Natural killer cell (primary cell): ENCODE measurements around the gene PRKN. TPM values are rescaled to one million over a fixed set of nuclear protein-coding genes. Genes with fewer than 3 reads are reported as not detected.

ENCODE experiments used
- ATAC-seq, 3 donors: fragments of 150-1000 bp in 2 of 3; fragments of 200-7000 bp in 1 of 3; cut with Tn5 transposase; 1 replicate in 1 of 3; 2 replicates in 2 of 3; pipeline ENCODE4 v1.10.0; 2021; ENCODE audit warnings: mild to moderate bottlenecking in 2 of 3, moderate library complexity in 2 of 3
- DNase-seq, 2 donors: peaks; one replicate each; pipeline versions ENCODE4 v3.0.0 to v3.0.0-alpha.2; 2013 to 2021; ENCODE audit warnings: mixed read lengths in 1 of 2
- H3K27ac ChIP-seq: one replicate; pipeline ENCODE4 v1.5.1; 2013; ENCODE audit warnings: mild to moderate bottlenecking, low read length
- H3K27me3 ChIP-seq: one replicate; pipeline ENCODE4 v1.6.1; 2013; ENCODE audit warnings: low read length; ENCODE audit not compliant: control insufficient read depth, insufficient read depth
- H3K36me3 ChIP-seq: one replicate; pipeline ENCODE4 v1.6.1; 2013; ENCODE audit warnings: low read length; ENCODE audit not compliant: control insufficient read depth, insufficient read depth
- H3K4me1 ChIP-seq: one replicate; pipeline ENCODE4 v1.6.1; 2013; ENCODE audit warnings: low read length; ENCODE audit not compliant: control insufficient read depth, insufficient read depth
- H3K4me3 ChIP-seq: one replicate; pipeline ENCODE4 v1.5.1; 2013; ENCODE audit warnings: low read length
- H3K9me3 ChIP-seq: one replicate; pipeline ENCODE4 v1.6.1; 2013; ENCODE audit warnings: low read length; ENCODE audit not compliant: control insufficient read depth, insufficient read depth
- H3K27ac Mint-ChIP-seq, 2 donors: one replicate each; pipeline ENCODE4 v1.8.0; 2022; ENCODE audit warnings: mild to moderate bottlenecking in 2 of 2, mixed read lengths in 2 of 2, moderate library complexity in 1 of 2
- H3K27me3 Mint-ChIP-seq, 2 donors: one replicate each; pipeline ENCODE4 v1.8.0; 2022; ENCODE audit warnings: low read depth in 2 of 2, mixed read lengths in 2 of 2
- H3K36me3 Mint-ChIP-seq: one replicate; pipeline ENCODE4 v1.8.0; 2022; ENCODE audit warnings: mixed read lengths
- H3K4me1 Mint-ChIP-seq, 2 donors: one replicate each; pipeline ENCODE4 v1.8.0; 2022; ENCODE audit warnings: mixed read lengths in 2 of 2
- H3K4me3 Mint-ChIP-seq: one replicate; pipeline ENCODE4 v1.8.0; 2022; ENCODE audit warnings: mild to moderate bottlenecking, moderate library complexity, mixed read lengths
- H3K9me3 Mint-ChIP-seq, 2 donors: one replicate each; pipeline ENCODE4 v1.8.0; 2022; ENCODE audit warnings: mixed read lengths in 2 of 2
- WGBS: methylation state at CpG from one replicate; pipeline ENCODE4 v1.1.7; 2013; ENCODE audit warnings: missing lambda C conversion rate; ENCODE audit not compliant: insufficient coverage; 5-methylcytosine and 5-hydroxymethylcytosine counted together
- intact Hi-C: fragments of 100-400 bp; cut with micrococcal nuclease; formaldehyde crosslinking; loops from one replicate; pipeline ENCODE4 v1.14.2; 2022
- total RNA-seq, 4 donors: library from RNA; stranded (reverse); fragments of 120-200 nt in 1 of 4; gene quantifications; one replicate each; pipeline versions ENCODE4 v1.2.3 to v1.2.4, GENCODE V29; 2013 to 2022
- TF ChIP-seq, protein P1 (sequence below): fragments of 200-600 bp; IDR thresholded peaks from one replicate; pipeline ENCODE4 v1.8.0; 2022; ENCODE audit warnings: antibody characterized with exemption

PRKN gene
- total RNA-seq, 3 donors from 2014 or later (not counting 1 experiment from before 2014, with no cell fraction given) = 1.4 to 1.9 (median 1.9) TPM

GRCh38 chr6:162337412-162337811, 390.2 kb downstream of the PRKN start:
- Histone ChIP-seq H3K4me1 (no peaks in the 10 kb centered on the region), H3K4me3 (no peak overlapping the region), H3K9me3 (peaks cover 8% of the 10 kb centered on the region), H3K36me3 (no peaks in the 10 kb centered on the region), H3K27me3 (no peaks in the 10 kb centered on the region), H3K27ac (no peak overlapping the region)
- H3K4me1 Mint-ChIP-seq = no peaks in the 10 kb centered on the region
- no peaks in the 10 kb centered on the region for H3K36me3 Mint-ChIP-seq
- H3K9me3 Mint-ChIP-seq = peaks cover 14 to 18% of the 10 kb centered on the region in 2 donors
- no peaks in the 10 kb centered on the region for H3K27me3 Mint-ChIP-seq
- WGBS = 87% methylated on average over 6 of the region's 6 CpGs
- ATAC-seq (no peak), DNase-seq (no peak)
- H3K4me3 Mint-ChIP-seq = no peak overlapping the region
- TF ChIP-seq, protein P1, sequence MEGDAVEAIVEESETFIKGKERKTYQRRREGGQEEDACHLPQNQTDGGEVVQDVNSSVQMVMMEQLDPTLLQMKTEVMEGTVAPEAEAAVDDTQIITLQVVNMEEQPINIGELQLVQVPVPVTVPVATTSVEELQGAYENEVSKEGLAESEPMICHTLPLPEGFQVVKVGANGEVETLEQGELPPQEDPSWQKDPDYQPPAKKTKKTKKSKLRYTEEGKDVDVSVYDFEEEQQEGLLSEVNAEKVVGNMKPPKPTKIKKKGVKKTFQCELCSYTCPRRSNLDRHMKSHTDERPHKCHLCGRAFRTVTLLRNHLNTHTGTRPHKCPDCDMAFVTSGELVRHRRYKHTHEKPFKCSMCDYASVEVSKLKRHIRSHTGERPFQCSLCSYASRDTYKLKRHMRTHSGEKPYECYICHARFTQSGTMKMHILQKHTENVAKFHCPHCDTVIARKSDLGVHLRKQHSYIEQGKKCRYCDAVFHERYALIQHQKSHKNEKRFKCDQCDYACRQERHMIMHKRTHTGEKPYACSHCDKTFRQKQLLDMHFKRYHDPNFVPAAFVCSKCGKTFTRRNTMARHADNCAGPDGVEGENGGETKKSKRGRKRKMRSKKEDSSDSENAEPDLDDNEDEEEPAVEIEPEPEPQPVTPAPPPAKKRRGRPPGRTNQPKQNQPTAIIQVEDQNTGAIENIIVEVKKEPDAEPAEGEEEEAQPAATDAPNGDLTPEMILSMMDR = no peak
- intact Hi-C loops = no loop called here
- H3K27ac Mint-ChIP-seq = no peak overlapping the region

DNA sequence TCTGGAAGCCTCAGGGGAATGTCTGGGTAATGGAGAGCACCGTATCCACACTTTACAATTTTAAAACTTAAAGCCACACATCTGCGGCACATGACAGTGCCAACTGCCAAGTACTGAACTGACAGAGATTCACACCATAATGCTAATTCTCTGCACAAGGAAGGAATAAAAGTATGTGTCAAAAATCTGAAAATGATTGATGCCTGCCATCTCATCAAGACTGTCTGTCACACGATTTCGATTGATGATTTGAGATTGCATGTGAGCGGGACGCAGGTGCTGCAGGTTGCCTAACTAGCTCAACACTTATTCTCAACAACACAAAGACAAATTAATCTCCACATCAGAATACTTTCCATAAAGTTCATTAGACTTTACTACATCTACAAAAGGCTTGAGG, 391.2 kb downstream of the PRKN start:
- Histone ChIP-seq H3K9me3 (peaks cover 8% of the 10 kb centered on the region), H3K4me1 (no peaks in the 10 kb centered on the region), H3K27ac (no peak overlapping the region), H3K36me3 (no peaks in the 10 kb centered on the region), H3K27me3 (no peaks in the 10 kb centered on the region), H3K4me3 (no peak overlapping the region)
- TF ChIP-seq, protein P1 = no peak
- intact Hi-C loops = no loop called here
- no peak overlapping the region for H3K27ac Mint-ChIP-seq
- H3K27me3 Mint-ChIP-seq = no peaks in the 10 kb centered on the region
- no peak overlapping the region for H3K4me3 Mint-ChIP-seq
- ATAC-seq = no peak
- no peaks in the 10 kb centered on the region for H3K4me1 Mint-ChIP-seq
- over 99% methylated on average over 6 of the region's 6 CpGs for WGBS
- no peaks in the 10 kb centered on the region for H3K36me3 Mint-ChIP-seq
- no peak for DNase-seq
- peaks cover 15 to 19% of the 10 kb centered on the region in 2 donors for H3K9me3 Mint-ChIP-seq

DNA sequence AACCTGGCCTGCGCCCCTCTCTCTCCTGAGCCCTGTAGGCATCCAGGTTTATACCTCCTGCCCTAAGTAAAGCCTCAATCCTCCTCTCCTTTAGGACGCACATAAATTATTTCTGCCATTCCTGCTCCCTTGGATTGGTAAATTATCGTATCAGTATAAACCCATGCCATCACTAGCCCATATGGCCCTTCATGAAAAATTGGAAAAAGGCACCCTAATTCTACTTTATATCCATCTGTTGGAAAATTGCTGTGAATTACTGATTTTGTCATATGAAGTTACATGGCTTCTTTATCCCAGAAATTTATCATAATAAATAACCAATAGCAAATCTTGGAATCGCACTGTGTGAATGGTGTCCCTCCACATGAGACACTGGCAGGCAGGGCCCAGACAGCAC, 395.2 kb downstream of the PRKN start:
- H3K27me3 ChIP-seq = no peaks in the 10 kb centered on the region
- H3K4me3 ChIP-seq = no peak overlapping the region
- TF ChIP-seq, protein P1 = no peak
- no peak overlapping the region for H3K4me3 Mint-ChIP-seq
- no peaks in the 10 kb centered on the region for H3K36me3 Mint-ChIP-seq
- no peaks in the 10 kb centered on the region for H3K4me1 ChIP-seq
- no peak for DNase-seq
- H3K27ac Mint-ChIP-seq = no peak overlapping the region
- no peaks in the 10 kb centered on the region for H3K4me1 Mint-ChIP-seq
- no peak overlapping the region for H3K27ac ChIP-seq
- no peaks in the 10 kb centered on the region for H3K36me3 ChIP-seq
- intact Hi-C loops = no loop called here
- no peak for ATAC-seq
- H3K9me3 Mint-ChIP-seq = peaks cover 14 to 21% of the 10 kb centered on the region in 2 donors
- 88% methylated on average over 4 of the region's 4 CpGs for WGBS
- no peaks in the 10 kb centered on the region for H3K27me3 Mint-ChIP-seq
- H3K9me3 ChIP-seq = peaks cover 8% of the 10 kb centered on the region

DNA sequence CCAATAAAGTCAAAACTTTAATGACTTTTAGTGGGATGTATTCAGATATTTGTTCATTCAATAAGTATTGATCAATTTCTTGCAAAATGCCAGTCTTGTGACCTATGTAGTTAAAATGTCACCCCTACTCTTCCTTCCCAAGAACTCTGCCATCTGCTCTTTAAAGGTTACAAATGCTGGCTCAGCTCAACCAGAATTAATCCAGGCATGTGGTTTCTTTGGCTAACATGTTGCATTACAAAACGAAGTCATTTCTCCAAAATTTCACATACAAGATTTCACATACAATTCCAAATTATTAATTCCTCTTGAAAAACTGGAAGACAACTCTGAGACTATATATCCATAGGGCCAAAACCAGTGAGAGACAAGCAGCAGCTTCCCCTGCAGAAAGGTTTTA, 395.7 kb downstream of the PRKN start:
- peaks cover 8% of the 10 kb centered on the region for H3K9me3 ChIP-seq
- no peaks in the 10 kb centered on the region for H3K36me3 Mint-ChIP-seq
- no peaks in the 10 kb centered on the region for H3K4me1 ChIP-seq
- H3K27me3 Mint-ChIP-seq = no peaks in the 10 kb centered on the region
- no peak overlapping the region for H3K27ac ChIP-seq
- TF ChIP-seq, protein P1 = no peak
- H3K4me3 Mint-ChIP-seq = no peak overlapping the region
- WGBS = 58% methylated on average over 1 of the region's 1 CpG
- DNase-seq (no peak), ATAC-seq (no peak)
- H3K27me3 ChIP-seq = no peaks in the 10 kb centered on the region
- no peak overlapping the region for H3K27ac Mint-ChIP-seq
- peaks cover 14 to 23% of the 10 kb centered on the region in 2 donors for H3K9me3 Mint-ChIP-seq
- intact Hi-C loops = no loop called here
- H3K4me3 ChIP-seq = no peak overlapping the region
- no peaks in the 10 kb centered on the region for H3K4me1 Mint-ChIP-seq
- H3K36me3 ChIP-seq = no peaks in the 10 kb centered on the region
